ENCODE measurements around the gene FLOT1. TPM values are rescaled to one million over a fixed set of nuclear protein-coding genes. Genes with fewer than 3 reads are reported as not detected.
"Not testable (repeated sequence)": the region's sequence is repeated elsewhere in the genome, so short reads cannot be mapped to it uniquely, and the experiment has no call there.

FLOT1 gene
- total RNA-seq, 1 donor from 2014 or later = 56.2 TPM

DNA sequence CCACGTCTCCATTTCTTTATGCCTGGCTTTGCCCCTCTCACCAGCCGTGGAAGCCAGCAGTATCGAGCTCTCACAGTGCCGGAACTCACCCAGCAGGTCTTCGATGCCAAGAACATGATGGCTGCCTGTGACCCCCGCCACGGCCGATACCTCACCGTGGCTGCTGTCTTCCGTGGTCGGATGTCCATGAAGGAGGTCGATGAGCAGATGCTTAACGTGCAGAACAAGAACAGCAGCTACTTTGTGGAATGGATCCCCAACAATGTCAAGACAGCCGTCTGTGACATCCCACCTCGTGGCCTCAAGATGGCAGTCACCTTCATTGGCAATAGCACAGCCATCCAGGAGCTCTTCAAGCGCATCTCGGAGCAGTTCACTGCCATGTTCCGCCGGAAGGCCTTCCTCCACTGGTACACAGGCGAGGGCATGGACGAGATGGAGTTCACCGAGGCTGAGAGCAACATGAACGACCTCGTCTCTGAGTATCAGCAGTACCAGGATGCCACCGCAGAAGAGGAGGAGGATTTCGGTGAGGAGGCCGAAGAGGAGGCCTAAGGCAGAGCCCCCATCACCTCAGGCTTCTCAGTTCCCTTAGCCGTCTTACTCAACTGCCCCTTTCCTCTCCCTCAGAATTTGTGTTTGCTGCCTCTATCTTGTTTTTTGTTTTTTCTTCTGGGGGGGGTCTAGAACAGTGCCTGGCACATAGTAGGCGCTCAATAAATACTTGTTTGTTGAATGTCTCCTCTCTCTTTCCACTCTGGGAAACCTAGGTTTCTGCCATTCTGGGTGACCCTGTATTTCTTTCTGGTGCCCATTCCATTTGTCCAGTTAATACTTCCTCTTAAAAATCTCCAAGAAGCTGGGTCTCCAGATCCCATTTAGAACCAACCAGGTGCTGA is 18.4 kb downstream of the FLOT1 start:
- not testable (repeated sequence) for DNase-seq (ENCODE audit: low read depth in 2 of 2)

- DNase-seq (ENCODE audit: low read depth in 2 of 2) = not testable (repeated sequence)
Measured at GRCh38 chr6:30723159-30723842, 19.2 kb downstream of the FLOT1 start.

DNA sequence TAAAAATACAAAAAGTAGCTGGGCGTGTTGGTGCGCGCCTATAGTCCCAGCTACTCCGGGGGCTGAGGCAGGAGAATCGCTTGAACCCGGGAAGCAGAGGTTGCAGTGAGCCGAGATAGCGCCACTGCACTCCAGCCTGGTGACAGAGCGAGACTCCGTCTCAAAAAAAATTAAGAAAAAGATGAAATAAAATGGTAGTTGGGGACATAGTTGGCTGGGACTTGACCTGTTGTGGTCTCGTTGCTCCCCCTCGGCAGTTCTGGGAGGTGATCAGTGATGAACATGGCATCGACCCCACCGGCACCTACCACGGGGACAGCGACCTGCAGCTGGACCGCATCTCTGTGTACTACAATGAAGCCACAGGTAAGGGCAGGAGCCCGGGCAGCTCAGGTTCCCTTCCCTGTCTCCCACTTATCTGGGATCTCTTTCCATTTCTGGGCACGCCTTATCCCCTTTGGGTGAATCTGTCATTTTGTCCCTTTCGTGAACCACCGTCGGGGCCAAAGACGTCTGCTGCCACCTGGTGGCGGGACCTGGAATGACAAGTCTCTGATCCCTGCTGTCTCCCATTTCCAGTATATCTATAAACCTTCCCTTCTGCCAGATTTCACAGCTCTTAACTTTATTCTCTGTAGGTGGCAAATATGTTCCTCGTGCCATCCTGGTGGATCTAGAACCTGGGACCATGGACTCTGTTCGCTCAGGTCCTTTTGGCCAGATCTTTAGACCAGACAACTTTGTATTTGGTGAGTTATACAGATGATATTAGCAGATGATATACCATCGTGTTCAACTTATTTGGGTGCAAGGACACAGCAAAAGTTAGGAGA is 20.0 kb downstream of the FLOT1 start:
- DNase-seq (ENCODE audit: low read depth in 2 of 2) = peak; percentile 80 to 87

DNA sequence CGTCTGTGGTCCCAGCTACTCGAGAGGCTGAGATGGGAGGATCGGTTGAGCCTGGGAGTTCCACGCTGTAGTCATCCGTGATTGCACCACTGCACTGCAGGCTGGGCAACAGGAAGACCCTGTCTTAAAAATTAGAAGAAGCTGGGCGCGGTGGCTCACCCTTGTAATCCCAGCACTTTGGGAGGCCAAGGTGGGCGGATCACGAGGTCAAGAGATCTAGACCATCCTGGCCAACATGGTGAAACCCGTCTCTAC is 20.5 kb downstream of the FLOT1 start:
- DNase-seq (ENCODE audit: low read depth in 2 of 2) = not testable (repeated sequence)

DNA sequence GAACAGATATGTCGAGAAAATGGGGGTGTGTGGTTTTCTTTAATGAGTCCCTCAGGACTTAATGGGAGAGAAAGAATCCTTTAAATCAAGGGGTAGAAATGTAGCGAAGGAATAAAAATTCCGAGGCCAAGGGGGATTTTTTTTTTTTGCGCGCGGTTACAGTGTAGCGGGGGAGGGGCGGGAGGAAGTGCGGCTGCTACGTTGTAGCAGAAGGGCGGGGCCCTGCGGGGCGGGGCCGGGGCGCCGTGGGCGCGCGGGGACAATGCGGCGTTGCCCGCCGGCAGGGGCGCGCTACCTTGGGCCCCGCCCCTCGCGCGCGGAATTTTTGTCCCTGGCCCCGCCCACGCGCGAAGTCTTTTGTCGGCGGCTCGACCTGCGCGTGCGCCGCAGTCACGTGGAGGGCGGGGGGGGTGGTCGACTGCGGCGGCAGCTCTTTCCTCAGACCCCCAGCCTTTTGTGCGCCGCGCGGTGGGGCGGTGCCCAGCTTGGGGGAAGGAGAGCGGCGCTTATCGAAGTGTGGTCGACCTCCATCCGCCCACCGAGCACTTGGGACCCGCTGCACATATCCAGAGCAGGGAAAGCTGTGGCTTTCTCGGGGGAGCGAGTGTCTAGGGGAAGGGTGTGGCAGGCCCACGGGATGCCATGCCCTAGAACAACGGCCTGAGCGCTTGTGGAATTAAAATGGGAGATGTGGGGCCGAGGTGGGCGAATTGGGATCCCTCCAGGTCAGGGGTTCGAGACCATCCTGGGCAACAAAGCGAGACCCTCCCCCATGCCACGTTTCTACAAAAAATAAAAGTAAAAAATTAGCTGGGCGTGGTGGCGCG is 21.1 kb downstream of the FLOT1 start:
- peak; percentile 94 to 96 for DNase-seq (ENCODE audit: low read depth in 2 of 2)

GRCh38 chr6:30720738-30721197 is 21.7 kb downstream of the FLOT1 start:
- peak; percentile 68 to 77 for DNase-seq (ENCODE audit: low read depth in 2 of 2)

DNA sequence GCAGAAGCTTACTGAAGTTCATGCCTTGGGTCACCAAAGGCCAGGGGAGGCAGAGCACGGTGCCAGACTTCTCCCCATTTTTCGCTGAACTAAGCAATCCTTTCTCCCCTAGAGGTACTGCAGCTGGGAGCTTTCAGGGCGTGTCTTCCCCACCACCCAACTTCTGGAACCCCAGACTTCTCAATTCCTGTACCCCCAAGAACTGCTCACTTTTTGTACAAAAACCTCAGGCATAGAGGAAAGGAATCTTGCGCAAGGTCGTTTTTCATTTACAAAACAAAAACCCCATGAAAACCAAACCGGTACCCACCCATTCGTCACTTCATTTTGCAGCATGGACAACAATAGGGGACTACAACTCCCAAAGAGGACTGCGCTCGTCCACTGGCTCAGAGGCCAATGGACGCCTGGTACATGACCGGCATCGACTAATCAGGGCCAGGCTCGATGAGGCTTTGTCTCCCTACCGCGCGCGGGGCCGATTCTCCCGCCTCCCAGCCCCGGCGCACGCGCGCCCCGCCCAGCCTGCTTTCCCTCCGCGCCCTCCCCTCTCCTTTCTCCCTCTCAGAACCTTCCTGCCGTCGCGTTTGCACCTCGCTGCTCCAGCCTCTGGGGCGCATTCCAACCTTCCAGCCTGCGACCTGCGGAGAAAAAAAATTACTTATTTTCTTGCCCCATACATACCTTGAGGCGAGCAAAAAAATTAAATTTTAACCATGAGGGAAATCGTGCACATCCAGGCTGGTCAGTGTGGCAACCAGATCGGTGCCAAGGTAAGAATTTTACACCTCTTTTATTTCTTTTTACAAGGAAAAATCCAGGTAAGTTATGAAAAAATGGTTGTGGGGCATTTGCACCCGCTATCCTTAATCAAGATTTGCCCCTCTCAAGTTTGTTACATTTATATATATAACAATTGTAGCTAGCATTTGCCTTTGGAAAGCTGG is 22.4 kb downstream of the FLOT1 start, which contains the start of gene TUBB:
Gene TUBB, plus strand, starts transcription at position 562 of the 947 bp plus-strand sequence. Its CDS starts 155 bp downstream, at position 717.
- peak; percentile 98 for DNase-seq (ENCODE audit: low read depth in 2 of 2)

GRCh38 chr6:30719356-30719755 is 23.1 kb downstream of the FLOT1 start:
- no peak for DNase-seq (ENCODE audit: low read depth in 2 of 2)

DNA sequence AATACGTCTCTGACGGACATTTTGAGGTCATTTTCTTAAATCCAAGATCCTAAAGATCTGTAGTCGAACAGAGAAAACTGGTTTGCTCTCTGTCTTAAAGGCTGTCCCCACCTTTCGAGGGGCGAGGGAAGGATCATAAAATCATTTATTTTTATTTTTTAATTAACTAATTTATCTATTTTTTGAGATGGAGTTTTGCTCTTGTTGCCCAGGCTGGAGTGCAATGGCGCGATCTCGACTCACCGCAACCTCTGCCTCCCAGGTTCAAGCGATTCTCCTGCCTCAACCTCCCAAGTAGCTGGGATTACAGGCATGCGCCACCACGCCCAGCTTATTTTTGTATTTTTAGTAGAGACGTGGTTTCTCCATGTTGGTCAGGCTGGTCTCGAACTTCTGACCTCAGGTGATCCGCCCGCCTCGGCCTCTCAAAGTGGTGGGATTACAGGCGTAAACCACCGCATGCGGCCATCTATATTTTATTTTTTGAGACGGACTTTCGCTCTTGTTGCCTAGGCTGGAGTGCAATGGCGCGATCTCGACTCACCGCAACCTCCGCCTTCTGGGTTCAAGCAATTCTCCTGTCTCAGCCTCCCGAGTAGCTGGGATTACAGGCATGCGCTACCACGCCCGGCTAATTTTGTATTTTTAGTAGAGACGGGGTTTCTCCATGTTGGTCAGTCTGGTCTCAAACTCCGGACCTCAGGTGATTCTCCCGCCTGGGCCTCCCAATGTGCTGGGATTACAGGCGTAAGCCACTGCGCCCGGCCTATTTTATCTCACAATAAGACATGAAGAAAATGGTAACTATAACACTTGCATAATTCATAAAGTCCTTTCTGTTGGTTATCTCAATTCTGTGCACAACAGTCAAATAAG is 24.4 kb downstream of the FLOT1 start:
- not testable (repeated sequence) for DNase-seq (ENCODE audit: low read depth in 2 of 2)

- DNase-seq (ENCODE audit: low read depth in 2 of 2) = peak; percentile 100
Measured at GRCh38 chr6:30717129-30717844, 25.2 kb downstream of the FLOT1 start, which contains the start of gene MDC1. TSS of gene MDC1 (minus strand) at chr6:30717281. CDS start at chr6:30715175, 2,106 bp downstream.

DNA sequence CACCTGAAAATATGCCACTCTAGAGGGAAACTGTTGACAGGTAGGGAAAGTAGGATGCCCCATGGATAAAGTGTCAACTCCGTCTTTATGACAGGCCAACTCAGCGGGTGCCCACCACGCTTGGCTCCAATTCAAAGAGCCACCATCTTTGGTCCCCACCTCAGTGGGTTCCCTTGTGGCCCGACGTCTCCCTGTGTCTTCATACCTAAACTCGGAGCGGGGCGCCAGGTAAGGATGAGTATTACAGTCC is 25.7 kb downstream of the FLOT1 start:
- no peak for DNase-seq (ENCODE audit: low read depth in 2 of 2)

DNA sequence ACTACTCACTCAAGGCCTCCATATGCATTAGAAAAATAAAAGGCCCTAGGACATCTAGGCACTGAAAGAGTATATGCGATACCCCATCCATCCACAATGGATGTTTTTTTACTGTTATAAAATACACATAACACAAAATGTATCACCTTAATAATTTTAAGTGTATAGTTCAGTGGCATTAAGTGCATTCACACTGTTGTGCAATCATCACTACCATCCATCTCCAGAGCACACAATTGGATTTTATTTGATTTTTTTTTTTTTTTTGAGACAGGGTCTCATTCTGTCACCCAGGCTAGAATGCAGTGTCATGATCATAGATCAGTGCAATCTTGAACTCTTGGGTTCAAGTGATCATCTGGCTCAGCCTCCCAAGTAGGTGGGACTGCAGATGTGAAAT is 28.2 kb downstream of the FLOT1 start:
- DNase-seq (ENCODE audit: low read depth in 2 of 2) = no peak

- DNase-seq (ENCODE audit: low read depth in 2 of 2) = no peak
Measured at GRCh38 chr6:30712441-30712945, 30.0 kb downstream of the FLOT1 start.

GRCh38 chr6:30711758-30712380 is 30.6 kb downstream of the FLOT1 start:
- no peak for DNase-seq (ENCODE audit: low read depth in 2 of 2)

DNA sequence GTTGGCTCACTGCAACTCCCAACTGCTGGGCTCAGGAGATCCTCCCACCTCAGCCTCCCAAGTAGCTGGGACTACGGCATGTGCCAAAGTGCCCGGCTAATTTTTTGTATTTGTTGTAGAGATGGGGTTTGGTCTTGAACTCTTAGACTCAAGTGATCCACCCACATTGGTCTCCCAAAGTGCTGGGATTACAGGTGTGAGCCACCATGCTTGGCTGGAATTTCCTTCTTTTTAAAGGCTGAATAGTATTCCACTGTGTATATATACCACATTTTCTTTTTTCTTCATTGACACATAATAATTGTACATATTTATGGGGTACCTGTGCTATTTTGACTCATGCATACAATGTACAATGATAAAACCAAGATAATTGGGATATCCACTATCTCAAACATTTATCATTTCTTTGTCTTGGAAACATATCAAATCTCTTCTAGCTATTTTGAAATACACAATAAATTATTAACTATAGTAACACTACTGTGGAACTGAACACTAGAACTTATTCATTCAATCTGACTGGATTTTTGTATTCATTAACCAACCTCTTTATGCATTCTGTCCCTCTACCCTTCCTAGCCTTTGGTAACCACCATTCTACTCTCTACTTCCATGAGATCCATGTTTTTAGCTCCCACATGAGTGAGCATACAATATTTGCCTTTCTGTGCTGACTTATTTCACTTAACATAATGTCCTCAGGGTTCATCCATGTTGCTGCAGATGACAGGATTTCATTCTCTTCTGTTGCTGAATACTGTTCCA is 33.2 kb downstream of the FLOT1 start:
- no peak for DNase-seq (ENCODE audit: low read depth in 2 of 2)

GRCh38 chr6:30707281-30707850 is 35.1 kb downstream of the FLOT1 start:
- DNase-seq (ENCODE audit: low read depth in 2 of 2) = no peak

GRCh38 chr6:30705620-30706019 is 36.9 kb downstream of the FLOT1 start:
- DNase-seq (ENCODE audit: low read depth in 2 of 2) = no peak

All from lung microvascular endothelial cell (primary cell).